ENCODE measurements around the gene ZNRF1. TPM values are rescaled to one million over a fixed set of nuclear protein-coding genes. Genes with fewer than 3 reads are reported as not detected.

ZNRF1 gene
- total and polyA plus RNA-seq, 10 of the 15 experiments (the other 5 are each of a cell fraction or from before 2014, with no cell fraction given), result 5.8 to 25.9 (median 14.3) TPM

DNA sequence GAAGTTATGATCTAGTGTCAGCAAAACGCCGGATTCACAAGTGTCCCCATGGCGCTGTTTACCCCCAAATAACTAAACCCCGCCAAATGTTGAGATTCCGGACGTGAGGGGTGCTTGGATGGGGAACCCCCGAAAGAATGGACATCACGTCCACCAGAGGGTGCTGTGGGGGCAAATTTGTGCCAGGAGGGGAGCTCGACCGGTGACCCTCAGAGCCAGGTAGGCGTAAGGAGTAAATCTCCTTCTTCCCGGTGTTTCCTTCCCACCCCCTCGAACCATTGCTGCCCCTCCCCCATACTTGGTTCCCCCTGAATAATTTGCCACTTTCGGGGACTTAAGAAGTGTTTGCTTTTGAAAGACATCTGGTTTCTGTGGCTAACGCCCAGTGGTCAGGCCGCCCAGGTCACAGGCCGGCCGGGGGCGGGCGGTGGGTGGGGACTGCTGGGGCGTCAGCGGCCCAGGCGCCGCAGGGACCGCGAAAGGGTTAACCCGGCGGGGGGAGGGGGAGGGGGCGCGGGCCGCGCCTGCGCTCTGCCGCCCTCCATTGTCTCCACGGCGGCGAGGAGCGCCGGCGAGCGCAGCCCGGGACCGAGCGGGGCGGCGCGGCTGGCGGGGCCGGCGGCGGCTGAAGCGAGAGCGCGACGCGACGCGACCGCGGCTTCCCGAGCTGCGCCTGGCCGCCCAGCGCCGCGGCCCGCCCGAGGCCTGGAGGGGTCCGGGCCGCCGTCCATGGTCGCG, at the start of gene ZNRF1 (continued):
- TF ChIP-seq MAX (IDR thresholded peaks at IDR 0.05; ENCODE audit: low read depth, low read length) (no peak), MLLT1 (IDR thresholded peaks at IDR 0.05) (peak; percentile 85), PAX5 (IDR thresholded peaks at IDR 0.05; ENCODE audit: borderline replicate concordance, low read depth, low read length) (peak; percentile 77; the same call in 1 of the 2 replicates), BHLHE40 (IDR thresholded peaks at IDR 0.05; ENCODE audit: borderline replicate concordance in 1 of 2, low read depth in 2 of 2, low read length in 1 of 2) (peak; percentile 62 to 69; a peak in 3 of 4 replicates), WRNIP1 (IDR thresholded peaks at IDR 0.05; ENCODE audit: borderline replicate concordance, low read depth, low read length) (no peak), BCL3 (IDR thresholded peaks at IDR 0.05; ENCODE audit: borderline replicate concordance, insufficient read depth, low read depth, low read length, poor library complexity, severe bottlenecking) (peak; percentile 68), ZNF622 (IDR thresholded peaks at IDR 0.05) (no peak), HCFC1 (IDR thresholded peaks at IDR 0.05; ENCODE audit: low read length) (no peak), ZBTB40 (IDR thresholded peaks at IDR 0.05; ENCODE audit: borderline replicate concordance) (no peak), ZZZ3 (IDR thresholded peaks at IDR 0.05; ENCODE audit: control insufficient read depth, insufficient read length, low read depth) (no peak)
- TF ChIP-seq, protein P1, sequence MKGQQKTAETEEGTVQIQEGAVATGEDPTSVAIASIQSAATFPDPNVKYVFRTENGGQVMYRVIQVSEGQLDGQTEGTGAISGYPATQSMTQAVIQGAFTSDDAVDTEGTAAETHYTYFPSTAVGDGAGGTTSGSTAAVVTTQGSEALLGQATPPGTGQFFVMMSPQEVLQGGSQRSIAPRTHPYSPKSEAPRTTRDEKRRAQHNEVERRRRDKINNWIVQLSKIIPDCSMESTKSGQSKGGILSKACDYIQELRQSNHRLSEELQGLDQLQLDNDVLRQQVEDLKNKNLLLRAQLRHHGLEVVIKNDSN (IDR thresholded peaks at IDR 0.05; ENCODE audit: borderline replicate concordance, extremely low read length, insufficient read depth, low read depth, low read length), result no peak
- TF ChIP-seq, protein P2, sequence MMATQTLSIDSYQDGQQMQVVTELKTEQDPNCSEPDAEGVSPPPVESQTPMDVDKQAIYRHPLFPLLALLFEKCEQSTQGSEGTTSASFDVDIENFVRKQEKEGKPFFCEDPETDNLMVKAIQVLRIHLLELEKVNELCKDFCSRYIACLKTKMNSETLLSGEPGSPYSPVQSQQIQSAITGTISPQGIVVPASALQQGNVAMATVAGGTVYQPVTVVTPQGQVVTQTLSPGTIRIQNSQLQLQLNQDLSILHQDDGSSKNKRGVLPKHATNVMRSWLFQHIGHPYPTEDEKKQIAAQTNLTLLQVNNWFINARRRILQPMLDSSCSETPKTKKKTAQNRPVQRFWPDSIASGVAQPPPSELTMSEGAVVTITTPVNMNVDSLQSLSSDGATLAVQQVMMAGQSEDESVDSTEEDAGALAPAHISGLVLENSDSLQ (IDR thresholded peaks at IDR 0.05), result no peak
- TF ChIP-seq, protein P3, sequence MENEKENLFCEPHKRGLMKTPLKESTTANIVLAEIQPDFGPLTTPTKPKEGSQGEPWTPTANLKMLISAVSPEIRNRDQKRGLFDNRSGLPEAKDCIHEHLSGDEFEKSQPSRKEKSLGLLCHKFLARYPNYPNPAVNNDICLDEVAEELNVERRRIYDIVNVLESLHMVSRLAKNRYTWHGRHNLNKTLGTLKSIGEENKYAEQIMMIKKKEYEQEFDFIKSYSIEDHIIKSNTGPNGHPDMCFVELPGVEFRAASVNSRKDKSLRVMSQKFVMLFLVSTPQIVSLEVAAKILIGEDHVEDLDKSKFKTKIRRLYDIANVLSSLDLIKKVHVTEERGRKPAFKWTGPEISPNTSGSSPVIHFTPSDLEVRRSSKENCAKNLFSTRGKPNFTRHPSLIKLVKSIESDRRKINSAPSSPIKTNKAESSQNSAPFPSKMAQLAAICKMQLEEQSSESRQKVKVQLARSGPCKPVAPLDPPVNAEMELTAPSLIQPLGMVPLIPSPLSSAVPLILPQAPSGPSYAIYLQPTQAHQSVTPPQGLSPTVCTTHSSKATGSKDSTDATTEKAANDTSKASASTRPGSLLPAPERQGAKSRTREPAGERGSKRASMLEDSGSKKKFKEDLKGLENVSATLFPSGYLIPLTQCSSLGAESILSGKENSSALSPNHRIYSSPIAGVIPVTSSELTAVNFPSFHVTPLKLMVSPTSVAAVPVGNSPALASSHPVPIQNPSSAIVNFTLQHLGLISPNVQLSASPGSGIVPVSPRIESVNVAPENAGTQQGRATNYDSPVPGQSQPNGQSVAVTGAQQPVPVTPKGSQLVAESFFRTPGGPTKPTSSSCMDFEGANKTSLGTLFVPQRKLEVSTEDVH (IDR thresholded peaks at IDR 0.05; ENCODE audit: low read depth, partially characterized antibody), result peak; percentile 39

Data from GM12878 (cell line).